GM23338 (cell line): Measurements from ENCODE around the gene AS3MT. TPM values are rescaled to one million over a fixed set of nuclear protein-coding genes. Genes with fewer than 3 reads are reported as not detected.

Source experiments
- ATAC-seq: fragments of 200-7000 bp; cut with Tn5 transposase; 3 replicates; pipeline ENCODE4 v1.9.1; 2020
- DNase-seq: peaks from one replicate; pipeline ENCODE4 v3.0.0-alpha.2; 2015; ENCODE audit warnings: low spot score
- H2AFZ ChIP-seq: fragments of 200-600 bp; sonication (generic); 2 replicates; pipeline ENCODE4 v1.8.0; 2016; ENCODE audit warnings: antibody characterized with exemption, mild to moderate bottlenecking, moderate library complexity
- H3F3A ChIP-seq: fragments of 200-600 bp; sonication (generic); replicated peaks from 2 replicates; pipeline ENCODE4 v1.8.0; 2017; ENCODE audit warnings: antibody characterized with exemption, mixed run types, low read depth
- H3K27ac ChIP-seq: fragments of 200-600 bp; sonication (generic); 2 replicates; pipeline ENCODE4 v1.6.1; 2016; ENCODE audit warnings: low read depth
- H3K27me3 ChIP-seq: fragments of 200-600 bp; sonication (generic); 2 replicates; pipeline ENCODE4 v1.8.0; 2016; ENCODE audit warnings: mild to moderate bottlenecking, mixed run types, moderate library complexity; ENCODE audit not compliant: insufficient read depth
- H3K36me3 ChIP-seq: fragments of 200-600 bp; sonication (generic); 2 replicates; pipeline ENCODE4 v1.8.0; 2016; ENCODE audit warnings: mild to moderate bottlenecking; ENCODE audit not compliant: insufficient read depth
- H3K4me1 ChIP-seq: fragments of 200-600 bp; sonication (generic); 2 replicates; pipeline ENCODE4 v1.8.0; 2016; ENCODE audit warnings: mild to moderate bottlenecking, moderate library complexity; ENCODE audit not compliant: insufficient read depth
- H3K4me2 ChIP-seq: fragments of 200-600 bp; sonication (generic); 2 replicates; pipeline ENCODE4 v1.7.1; 2017; ENCODE audit warnings: mixed run types
- H3K4me3 ChIP-seq: fragments of 200-600 bp; sonication (generic); 2 replicates; pipeline ENCODE4 v1.6.1; 2016; ENCODE audit warnings: mixed run types
- H3K79me2 ChIP-seq: fragments of 200-600 bp; sonication (generic); replicated peaks from 2 replicates; pipeline ENCODE4 v1.8.0; 2017; ENCODE audit warnings: mild to moderate bottlenecking; ENCODE audit not compliant: insufficient read depth
- H3K9me2 ChIP-seq: fragments of 200-600 bp; sonication (generic); 2 replicates; pipeline ENCODE4 v1.8.0; 2017; ENCODE audit not compliant: insufficient read depth
- H4K20me1 ChIP-seq: fragments of 200-600 bp; sonication (generic); replicated peaks from 2 replicates; pipeline ENCODE4 v1.8.0; 2017; ENCODE audit warnings: mild to moderate bottlenecking; ENCODE audit not compliant: insufficient read depth
- H3K27ac Mint-ChIP-seq: 2 replicates; pipeline ENCODE4 v1.8.0; 2020; ENCODE audit warnings: inconsistent platforms, mild to moderate bottlenecking, moderate library complexity, mixed read lengths
- H3K27me3 Mint-ChIP-seq: 3 replicates; pipeline ENCODE4 v1.8.0; 2022; ENCODE audit warnings: low read depth, mild to moderate bottlenecking, moderate library complexity, mixed read lengths, inconsistent platforms; ENCODE audit not compliant: insufficient read depth, poor library complexity
- H3K36me3 Mint-ChIP-seq: 3 replicates; pipeline ENCODE4 v1.8.0; 2021; ENCODE audit warnings: low read depth, mild to moderate bottlenecking, inconsistent platforms, moderate library complexity, mixed read lengths
- H3K4me1 Mint-ChIP-seq: 3 replicates; pipeline ENCODE4 v1.8.0; 2020; ENCODE audit warnings: mild to moderate bottlenecking, inconsistent platforms, mixed read lengths
- H3K4me3 Mint-ChIP-seq: 3 replicates; pipeline ENCODE4 v1.8.0; 2021; ENCODE audit warnings: moderate library complexity, mild to moderate bottlenecking, inconsistent platforms, mixed read lengths
- H3K9me3 Mint-ChIP-seq: 3 replicates; pipeline ENCODE4 v1.8.0; 2020; ENCODE audit warnings: moderate library complexity, mild to moderate bottlenecking, inconsistent platforms, mixed read lengths
- CREB1 ChIP-seq: fragments of 250-450 bp; sonication (Bioruptor Pico); IDR thresholded peaks from 2 replicates; pipeline ENCODE4 v1.5.0; 2020; ENCODE audit warnings: low read depth, mild to moderate bottlenecking, moderate library complexity
- ETS1 ChIP-seq: IDR thresholded peaks from 2 replicates; pipeline ENCODE4 v1.6.1; 2016; ENCODE audit warnings: antibody characterized with exemption
- EZH2 ChIP-seq: fragments of 200-600 bp; sonication (generic); IDR thresholded peaks from one replicate; pipeline ENCODE4 v1.8.0; 2017; ENCODE audit warnings: antibody characterized with exemption, mild to moderate bottlenecking, low read depth; ENCODE audit not compliant: unreplicated experiment
- EZH2phosphoT487 ChIP-seq: fragments of 200-600 bp; sonication (generic); IDR thresholded peaks from one replicate; pipeline ENCODE4 v1.8.1; 2018; ENCODE audit warnings: antibody characterized with exemption; ENCODE audit not compliant: unreplicated experiment
- NANOG ChIP-seq: IDR thresholded peaks from 2 replicates; pipeline ENCODE4 v1.6.1; 2016; ENCODE audit warnings: antibody characterized with exemption, borderline replicate concordance
- POLR2AphosphoS5 ChIP-seq: IDR thresholded peaks from 2 replicates; pipeline ENCODE4 v1.6.1; 2016; ENCODE audit warnings: antibody characterized with exemption, low read depth
- ZNF331 ChIP-seq: fragments of 250-450 bp; sonication (Bioruptor Pico); IDR thresholded peaks from 2 replicates; pipeline ENCODE4 v1.5.0; 2020; ENCODE audit warnings: low read depth, mild to moderate bottlenecking, moderate library complexity
- polyA plus RNA-seq: library from polyadenylated mRNA; unstranded; fragments of >200 nt; fragmentation: Nextera tagmentation; extraction: Ambion mirVana; gene quantifications from 2 replicates; pipeline ENCODE4 v1.2.1, GENCODE V29; 2016
- total RNA-seq: library from RNA; depleted of rRNA; stranded (reverse); fragments of >200 nt; shearing (Covaris generic); gene quantifications from 2 replicates; pipeline ENCODE4 v1.2.3, GENCODE V29; 2014
- TF ChIP-seq, protein P1 (sequence below), 2 experiments: fragments of 200-600 bp in 1 of 2; sonication (generic) in 1 of 2; conservative IDR thresholded peaks; 2 replicates each; pipeline versions ENCODE4 v1.5.1 to v1.6.1; 2016 to 2017; ENCODE audit warnings: antibody characterized with exemption in 2 of 2, low read depth in 2 of 2, mild to moderate bottlenecking in 2 of 2, moderate library complexity in 1 of 2

AS3MT gene
- total and polyA plus RNA-seq, 2 experiments from 2014 or later: 6.3 to 8.8 TPM

GRCh38 chr10:102831322-102832071 lies 37.8 kb upstream of the AS3MT start:
- Histone ChIP-seq H3K4me1 (no peaks in the 10 kb centered on the region), H3K9me2 (no peaks in the 10 kb centered on the region), H3K27me3 (no peaks in the 10 kb centered on the region), H4K20me1 (no peaks in the 10 kb centered on the region), H3K27ac (no peak overlapping the region), H3F3A (no peaks in the 10 kb centered on the region), H3K36me3 (no peaks in the 10 kb centered on the region), H3K4me3 (no peak overlapping the region), H3K79me2 (no peaks in the 10 kb centered on the region), H2AFZ (no peak overlapping the region), H3K4me2 (no peak overlapping the region)
- ATAC-seq: no peak
- H3K9me3 Mint-ChIP-seq: no peaks in the 10 kb centered on the region; the same call in 2 of the 3 replicates
- H3K27me3 Mint-ChIP-seq: peaks cover 15% of the 10 kb centered on the region
- TF ChIP-seq POLR2AphosphoS5 (no peak), ETS1 (no peak), EZH2phosphoT487 (no peak), NANOG (no peak), ZNF331 (CRISPR knock-in tag) (no peak), CREB1 (CRISPR knock-in tag) (no peak), EZH2 (no peak)
- TF ChIP-seq, protein P1, sequence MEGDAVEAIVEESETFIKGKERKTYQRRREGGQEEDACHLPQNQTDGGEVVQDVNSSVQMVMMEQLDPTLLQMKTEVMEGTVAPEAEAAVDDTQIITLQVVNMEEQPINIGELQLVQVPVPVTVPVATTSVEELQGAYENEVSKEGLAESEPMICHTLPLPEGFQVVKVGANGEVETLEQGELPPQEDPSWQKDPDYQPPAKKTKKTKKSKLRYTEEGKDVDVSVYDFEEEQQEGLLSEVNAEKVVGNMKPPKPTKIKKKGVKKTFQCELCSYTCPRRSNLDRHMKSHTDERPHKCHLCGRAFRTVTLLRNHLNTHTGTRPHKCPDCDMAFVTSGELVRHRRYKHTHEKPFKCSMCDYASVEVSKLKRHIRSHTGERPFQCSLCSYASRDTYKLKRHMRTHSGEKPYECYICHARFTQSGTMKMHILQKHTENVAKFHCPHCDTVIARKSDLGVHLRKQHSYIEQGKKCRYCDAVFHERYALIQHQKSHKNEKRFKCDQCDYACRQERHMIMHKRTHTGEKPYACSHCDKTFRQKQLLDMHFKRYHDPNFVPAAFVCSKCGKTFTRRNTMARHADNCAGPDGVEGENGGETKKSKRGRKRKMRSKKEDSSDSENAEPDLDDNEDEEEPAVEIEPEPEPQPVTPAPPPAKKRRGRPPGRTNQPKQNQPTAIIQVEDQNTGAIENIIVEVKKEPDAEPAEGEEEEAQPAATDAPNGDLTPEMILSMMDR (conservative IDR thresholded peaks at IDR 0.05; ENCODE audit: low read depth in 2 of 2): no peak
- no peaks in the 10 kb centered on the region for H3K36me3 Mint-ChIP-seq
- no peak overlapping the region for H3K4me3 Mint-ChIP-seq
- H3K4me1 Mint-ChIP-seq: no peaks in the 10 kb centered on the region; the same call in 1 of the 3 replicates
- DNase-seq: no peak
- no peak overlapping the region for H3K27ac Mint-ChIP-seq

DNA sequence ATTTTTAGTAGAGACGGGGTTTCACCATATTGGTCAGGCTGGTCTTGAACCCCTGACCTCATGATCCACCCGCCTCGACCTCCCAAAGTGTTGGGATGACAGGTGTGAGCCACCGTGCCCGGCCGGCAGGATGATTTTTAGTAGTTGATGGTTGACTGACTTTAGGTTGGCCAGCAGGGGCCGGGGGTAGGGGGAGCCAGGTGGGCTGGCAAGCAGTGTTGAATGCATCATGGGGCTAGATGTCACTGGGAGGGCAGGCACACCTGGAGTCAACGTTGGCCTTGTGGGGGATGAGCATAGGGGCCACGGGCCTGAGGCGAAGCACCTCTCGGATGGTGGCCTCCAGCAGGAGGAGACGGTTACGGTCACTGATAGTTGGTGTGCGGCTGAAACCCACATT lies 37.0 kb upstream of the AS3MT start:
- Histone ChIP-seq H2AFZ (no peak overlapping the region), H3K27ac (no peak overlapping the region), H3K36me3 (no peaks in the 10 kb centered on the region), H3K9me2 (no peaks in the 10 kb centered on the region), H3K4me1 (no peaks in the 10 kb centered on the region), H4K20me1 (no peaks in the 10 kb centered on the region), H3K79me2 (no peaks in the 10 kb centered on the region), H3F3A (no peaks in the 10 kb centered on the region), H3K4me3 (no peak overlapping the region), H3K27me3 (no peaks in the 10 kb centered on the region), H3K4me2 (no peak overlapping the region)
- peaks cover 13% of the 10 kb centered on the region for H3K27me3 Mint-ChIP-seq
- ATAC-seq (no peak), DNase-seq (no peak)
- H3K36me3 Mint-ChIP-seq: no peaks in the 10 kb centered on the region
- peaks cover 2% of the 10 kb centered on the region; the same call in 1 of the 3 replicates for H3K9me3 Mint-ChIP-seq
- H3K27ac Mint-ChIP-seq: no peak overlapping the region
- H3K4me1 Mint-ChIP-seq: no peaks in the 10 kb centered on the region; the same call in 1 of the 3 replicates
- no peak overlapping the region for H3K4me3 Mint-ChIP-seq
- TF ChIP-seq ETS1: no peak
- no peak for TF ChIP-seq NANOG
- no peak for TF ChIP-seq ZNF331 (CRISPR knock-in tag)
- TF ChIP-seq, protein P1 (conservative IDR thresholded peaks at IDR 0.05; ENCODE audit: low read depth in 2 of 2): no peak
- TF ChIP-seq EZH2phosphoT487: no peak
